Measurements from ENCODE around the gene HSPA1A.
"Not testable (repeated sequence)": the region's sequence is repeated elsewhere in the genome, so short reads cannot be mapped to it uniquely, and the experiment has no call there.

- TF ChIP-seq, protein P1, sequence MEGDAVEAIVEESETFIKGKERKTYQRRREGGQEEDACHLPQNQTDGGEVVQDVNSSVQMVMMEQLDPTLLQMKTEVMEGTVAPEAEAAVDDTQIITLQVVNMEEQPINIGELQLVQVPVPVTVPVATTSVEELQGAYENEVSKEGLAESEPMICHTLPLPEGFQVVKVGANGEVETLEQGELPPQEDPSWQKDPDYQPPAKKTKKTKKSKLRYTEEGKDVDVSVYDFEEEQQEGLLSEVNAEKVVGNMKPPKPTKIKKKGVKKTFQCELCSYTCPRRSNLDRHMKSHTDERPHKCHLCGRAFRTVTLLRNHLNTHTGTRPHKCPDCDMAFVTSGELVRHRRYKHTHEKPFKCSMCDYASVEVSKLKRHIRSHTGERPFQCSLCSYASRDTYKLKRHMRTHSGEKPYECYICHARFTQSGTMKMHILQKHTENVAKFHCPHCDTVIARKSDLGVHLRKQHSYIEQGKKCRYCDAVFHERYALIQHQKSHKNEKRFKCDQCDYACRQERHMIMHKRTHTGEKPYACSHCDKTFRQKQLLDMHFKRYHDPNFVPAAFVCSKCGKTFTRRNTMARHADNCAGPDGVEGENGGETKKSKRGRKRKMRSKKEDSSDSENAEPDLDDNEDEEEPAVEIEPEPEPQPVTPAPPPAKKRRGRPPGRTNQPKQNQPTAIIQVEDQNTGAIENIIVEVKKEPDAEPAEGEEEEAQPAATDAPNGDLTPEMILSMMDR (IDR thresholded peaks at IDR 0.05) = not testable (repeated sequence)
- TF ChIP-seq POLR2A (IDR thresholded peaks at IDR 0.05) = not testable (repeated sequence)
These were observed 36.8 kb downstream of the HSPA1A start for GRCh38 chr6:31851980-31852718.

All from esophagus squamous epithelium (tissue), 4 donors.